ENCODE data around the gene HTRA1.

- no peak for TF ChIP-seq EZH2 (IDR thresholded peaks at IDR 0.05; ENCODE audit: low read length, missing control alignments)
- TF ChIP-seq CTCF (conservative IDR thresholded peaks at IDR 0.05 in 1 of 2, IDR thresholded peaks at IDR 0.05 in 1 of 2; ENCODE audit: low read depth in 1 of 2, low read length in 2 of 2) = no peak
These were observed 3.4 kb upstream of the HTRA1 start for GRCh38 chr10:122457934-122458333.
